GM21390 (cell line): ENCODE results near the gene ETV6.
A peak's percentile ranks its signal among the peaks of the same experiment; 100 is the strongest.

Experiments
- ATAC-seq: cut with Tn5 transposase; IDR thresholded peaks from one replicate; pipeline ENCODE4 v1.9.1; 2021; ENCODE audit not compliant: unreplicated experiment

The ETV6 gene

DNA sequence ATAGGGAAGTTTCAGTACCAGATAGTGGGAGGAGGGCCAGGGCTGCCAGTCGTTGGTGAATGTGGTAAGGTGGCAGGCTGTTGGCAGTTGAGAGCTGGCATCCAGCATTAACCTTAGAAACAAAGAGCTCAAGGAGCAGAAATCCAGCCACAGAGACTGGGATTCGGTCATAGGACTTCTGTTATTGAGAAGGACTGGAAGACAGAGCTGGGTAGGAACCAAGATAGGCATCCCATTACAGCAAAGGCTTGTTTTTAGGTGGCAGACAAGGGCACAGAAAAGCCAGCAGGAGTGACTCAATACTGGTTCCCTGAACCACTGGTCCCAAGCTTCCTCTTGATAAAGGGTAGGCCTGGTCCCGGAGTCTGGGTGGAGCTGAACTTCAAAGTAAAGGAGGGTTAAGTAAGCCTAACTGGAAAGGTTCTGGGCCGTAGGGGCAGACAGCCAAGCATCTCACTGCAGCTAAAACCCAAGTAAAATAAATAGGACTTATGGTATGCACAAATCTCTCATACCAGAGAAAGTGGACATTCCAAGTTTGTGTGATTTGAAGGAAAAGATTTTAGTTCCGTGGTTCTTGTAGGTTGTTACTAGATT, 147.9 kb downstream of the ETV6 start:
- no peak for ATAC-seq

- no peak for ATAC-seq
Observed at GRCh38 chr12:11798006-11798708, 148.7 kb downstream of the ETV6 start.

DNA sequence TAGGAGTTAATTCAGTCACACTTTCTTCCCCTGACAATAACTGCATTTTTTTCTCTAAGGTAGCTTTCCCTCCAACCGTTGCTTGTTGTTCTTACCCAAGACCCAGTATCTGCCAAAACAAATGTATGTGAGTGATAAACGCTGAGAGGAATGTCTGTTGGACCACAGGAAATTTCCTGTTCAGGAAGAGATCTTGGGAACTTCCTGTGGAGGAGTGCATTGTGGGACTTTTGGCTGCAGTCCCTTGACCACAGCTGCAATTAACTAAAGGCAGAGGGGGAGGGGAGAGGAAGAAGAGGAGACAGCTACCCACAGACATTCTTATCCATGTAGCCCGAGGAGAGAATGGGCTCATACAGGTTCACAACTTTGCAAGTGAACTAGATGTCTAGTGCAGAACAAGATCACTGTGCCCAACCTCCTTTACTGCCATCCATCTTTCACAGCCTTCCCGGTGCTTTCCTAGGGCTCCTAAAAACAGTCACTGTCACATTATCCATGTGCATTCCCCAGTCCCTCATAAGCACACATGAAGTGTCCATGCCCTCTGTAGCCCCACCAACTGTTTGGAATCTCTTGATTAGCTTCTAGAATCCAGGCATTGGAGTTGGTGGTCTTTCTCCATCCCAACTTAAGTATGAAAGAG, 149.5 kb downstream of the ETV6 start:
- ATAC-seq, result no peak

- no peak for ATAC-seq
Observed at GRCh38 chr12:11799502-11799873, 150.0 kb downstream of the ETV6 start.

DNA sequence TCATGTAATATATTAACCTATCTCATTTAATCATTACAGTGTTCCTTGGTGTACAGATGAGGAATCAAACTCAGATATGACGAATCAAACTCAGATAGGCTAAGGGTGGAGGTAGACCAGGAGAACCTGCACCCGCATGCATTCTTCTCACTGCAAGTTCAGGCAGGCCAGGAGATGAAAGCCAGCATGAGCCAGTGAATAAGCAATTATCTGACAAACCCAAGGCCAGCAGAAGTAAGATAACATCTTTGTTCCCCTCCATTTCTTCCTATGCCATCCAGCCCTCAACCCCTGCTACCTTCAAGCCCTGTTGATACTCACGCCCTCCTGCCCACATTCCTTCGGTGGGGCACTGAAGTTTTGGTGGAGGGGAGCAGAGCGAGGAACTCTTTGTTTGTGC, 152.2 kb downstream of the ETV6 start:
- no peak for ATAC-seq

DNA sequence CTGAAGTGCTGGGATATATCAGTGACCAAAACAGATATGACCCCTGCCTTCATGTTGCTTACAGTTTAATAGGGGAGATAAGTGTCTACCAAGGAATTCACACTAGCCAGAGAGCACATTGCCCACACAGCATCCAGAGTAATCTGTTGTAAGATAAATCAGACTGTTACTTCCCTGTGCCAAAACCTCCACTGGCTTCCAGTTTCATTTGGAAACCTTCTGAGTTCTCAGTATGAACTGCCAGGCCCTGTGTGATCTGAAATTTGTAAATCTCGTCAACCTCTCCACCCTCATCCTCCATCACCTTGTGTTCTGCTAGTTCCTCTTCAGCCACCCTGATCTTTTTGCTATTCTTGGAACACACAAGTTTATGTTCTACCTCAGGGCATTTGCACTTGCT, 154.7 kb downstream of the ETV6 start:
- no peak for ATAC-seq

GRCh38 chr12:11805043-11805442, 155.6 kb downstream of the ETV6 start:
- no peak for ATAC-seq

GRCh38 chr12:11805680-11806079, 156.2 kb downstream of the ETV6 start:
- ATAC-seq, result no peak

GRCh38 chr12:11807458-11807857, 158.0 kb downstream of the ETV6 start:
- ATAC-seq, result no peak

DNA sequence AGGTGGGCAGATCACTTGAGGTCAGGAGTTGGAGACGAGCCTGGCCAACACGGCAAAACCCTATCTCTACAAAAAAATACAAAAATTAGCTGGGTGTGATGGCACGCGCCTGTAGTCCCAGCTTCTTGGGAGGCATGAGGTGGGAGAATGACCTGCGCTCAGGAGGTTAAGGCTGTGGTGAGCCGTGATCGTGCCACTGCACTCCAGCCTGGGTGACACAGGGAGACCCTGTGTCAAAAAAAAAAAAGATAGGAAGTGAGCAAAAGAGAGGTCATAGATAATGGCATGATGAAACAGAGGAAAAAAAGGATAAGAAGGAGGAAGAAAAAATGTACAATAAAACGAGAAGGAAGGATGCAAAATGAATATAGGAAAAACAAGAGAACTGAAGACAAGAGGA, 159.5 kb downstream of the ETV6 start:
- no peak for ATAC-seq

GRCh38 chr12:11810206-11810545, 160.7 kb downstream of the ETV6 start:
- ATAC-seq, result no peak

DNA sequence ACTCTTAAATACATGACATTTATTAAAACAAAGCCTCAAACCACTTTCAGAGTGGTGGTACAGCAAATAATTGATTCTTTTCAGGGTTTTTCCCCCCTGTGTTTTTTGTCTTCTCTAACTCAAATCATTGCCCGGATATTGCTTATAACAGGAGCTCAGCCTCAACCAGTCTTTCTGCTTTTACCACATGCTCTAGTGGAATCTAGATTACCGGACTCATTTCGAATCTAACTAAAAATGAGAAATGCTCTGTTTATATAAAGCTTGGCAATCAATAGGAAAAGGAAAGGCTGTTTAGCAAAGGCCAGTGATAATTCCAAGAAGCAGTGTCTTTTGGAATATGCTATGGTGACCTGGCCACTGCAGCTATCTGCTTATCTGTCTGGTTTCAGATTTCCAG, 161.5 kb downstream of the ETV6 start:
- no peak for ATAC-seq

DNA sequence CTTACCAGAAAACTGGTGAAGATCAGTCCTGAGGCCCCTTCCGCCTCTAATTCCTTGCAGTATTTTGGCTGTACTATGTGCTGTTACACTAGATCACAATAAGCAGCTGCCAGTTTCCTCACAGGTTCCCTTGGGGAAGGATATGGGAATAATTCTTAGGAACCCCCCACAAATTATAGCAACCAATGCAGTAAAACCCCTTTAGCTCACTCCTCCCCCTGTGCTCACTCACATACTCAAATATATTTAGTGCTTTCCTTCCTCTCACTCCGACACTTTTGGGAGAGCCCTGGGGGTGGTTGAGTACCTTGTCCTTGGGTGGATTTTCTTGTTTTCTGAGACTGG, 162.7 kb downstream of the ETV6 start:
- ATAC-seq, result peak; percentile 19

DNA sequence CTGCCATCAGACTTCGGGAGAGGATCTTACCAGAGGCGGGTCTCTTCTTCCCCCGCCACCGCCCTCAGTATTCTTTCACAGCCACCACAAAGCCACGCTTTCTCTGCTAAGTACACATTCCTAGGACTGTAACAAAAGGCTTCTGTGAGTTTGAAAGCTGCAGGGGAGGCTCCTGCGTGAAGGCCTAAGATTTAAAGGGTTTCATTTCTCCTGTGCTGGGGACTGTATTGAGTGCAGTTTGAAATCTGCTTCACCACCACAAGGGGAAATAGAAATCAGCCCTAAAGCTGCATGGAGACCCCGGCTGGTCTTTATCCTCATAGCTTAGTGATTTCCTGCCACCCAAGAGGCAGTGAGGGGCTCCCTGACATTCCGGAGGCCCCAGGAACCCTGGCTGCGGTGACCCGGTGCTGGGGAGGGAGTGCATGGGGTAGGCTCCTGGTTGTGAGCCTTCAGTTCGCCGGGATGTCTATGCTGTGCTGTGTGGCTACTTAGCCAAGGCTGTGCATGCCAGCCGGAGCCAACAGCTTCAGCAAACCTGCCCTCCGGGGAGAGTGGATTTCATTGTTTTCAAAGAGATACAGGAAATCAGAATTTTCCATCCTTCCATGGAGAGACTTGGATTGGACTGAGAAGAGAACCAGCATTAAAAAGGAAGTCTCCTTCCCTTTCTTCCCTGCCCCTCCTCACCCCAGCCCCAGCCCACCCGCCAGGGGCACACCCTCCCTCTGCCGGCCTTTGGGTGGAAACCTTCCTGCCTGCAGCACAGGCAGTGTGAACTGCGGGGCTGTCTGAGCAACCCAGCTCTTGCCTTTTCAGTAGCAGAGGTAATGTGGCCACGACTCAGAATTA, 163.3 kb downstream of the ETV6 start:
- ATAC-seq, result peak; percentile 72

DNA sequence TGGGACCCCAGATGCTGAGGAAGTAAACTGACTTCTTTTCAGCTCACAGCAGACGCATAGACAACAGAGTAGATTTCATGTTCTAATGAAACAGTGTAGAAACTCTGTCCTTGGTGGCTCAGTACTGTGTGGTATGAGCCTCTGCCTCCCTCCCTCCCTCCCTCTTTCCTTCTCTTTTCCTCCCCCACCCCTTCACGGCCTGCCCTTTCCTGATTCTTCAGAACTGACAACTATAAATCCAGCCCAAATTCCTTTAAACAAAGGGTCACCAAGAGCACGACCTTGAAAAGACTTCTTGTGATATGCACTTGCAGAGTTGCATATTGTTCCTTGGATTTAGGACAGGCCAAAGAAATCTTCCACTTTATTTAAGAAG, 164.0 kb downstream of the ETV6 start:
- ATAC-seq, result peak; percentile 11

GRCh38 chr12:11814374-11814773, 164.9 kb downstream of the ETV6 start:
- ATAC-seq, result no peak

DNA sequence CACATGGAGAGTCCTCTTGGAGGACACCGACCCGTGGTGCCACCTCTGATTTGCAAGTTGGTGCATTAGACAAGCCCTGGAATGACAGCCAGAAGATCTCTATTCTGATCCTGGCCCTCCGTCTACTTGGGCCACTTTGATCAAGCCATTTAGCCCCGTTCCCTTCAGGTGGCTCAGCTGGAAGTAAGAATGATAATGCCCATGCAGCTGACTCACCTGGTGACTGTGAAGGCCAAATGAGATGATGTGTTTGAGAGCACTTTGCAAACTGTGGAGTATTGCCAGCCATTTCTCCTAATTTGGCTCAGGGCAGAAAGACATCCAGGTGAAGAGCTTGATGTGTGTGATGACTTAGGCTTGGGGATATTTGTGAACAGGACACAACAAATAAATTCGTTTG, 165.9 kb downstream of the ETV6 start:
- ATAC-seq, result no peak

DNA sequence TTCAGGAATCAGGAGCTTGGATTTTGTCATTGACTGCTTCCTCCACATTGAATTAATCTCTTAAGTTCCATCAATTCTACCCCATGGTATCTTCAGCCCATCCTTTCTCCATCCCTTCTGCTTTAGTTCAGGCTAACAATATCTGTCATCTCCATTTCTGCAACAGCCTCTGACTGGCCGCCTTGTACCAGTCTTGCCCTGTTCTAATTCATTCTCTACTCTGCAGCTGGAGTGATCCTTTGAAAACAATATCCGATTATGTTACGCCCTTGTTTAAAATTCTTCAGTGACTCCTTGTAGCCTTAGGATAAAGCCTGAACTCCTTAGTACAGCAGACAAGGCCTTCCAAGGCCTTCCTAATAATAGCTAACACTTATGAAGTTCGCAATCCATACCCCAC, 170.2 kb downstream of the ETV6 start:
- no peak for ATAC-seq

- ATAC-seq, result no peak
Observed at GRCh38 chr12:11820476-11820875, 171.0 kb downstream of the ETV6 start.

DNA sequence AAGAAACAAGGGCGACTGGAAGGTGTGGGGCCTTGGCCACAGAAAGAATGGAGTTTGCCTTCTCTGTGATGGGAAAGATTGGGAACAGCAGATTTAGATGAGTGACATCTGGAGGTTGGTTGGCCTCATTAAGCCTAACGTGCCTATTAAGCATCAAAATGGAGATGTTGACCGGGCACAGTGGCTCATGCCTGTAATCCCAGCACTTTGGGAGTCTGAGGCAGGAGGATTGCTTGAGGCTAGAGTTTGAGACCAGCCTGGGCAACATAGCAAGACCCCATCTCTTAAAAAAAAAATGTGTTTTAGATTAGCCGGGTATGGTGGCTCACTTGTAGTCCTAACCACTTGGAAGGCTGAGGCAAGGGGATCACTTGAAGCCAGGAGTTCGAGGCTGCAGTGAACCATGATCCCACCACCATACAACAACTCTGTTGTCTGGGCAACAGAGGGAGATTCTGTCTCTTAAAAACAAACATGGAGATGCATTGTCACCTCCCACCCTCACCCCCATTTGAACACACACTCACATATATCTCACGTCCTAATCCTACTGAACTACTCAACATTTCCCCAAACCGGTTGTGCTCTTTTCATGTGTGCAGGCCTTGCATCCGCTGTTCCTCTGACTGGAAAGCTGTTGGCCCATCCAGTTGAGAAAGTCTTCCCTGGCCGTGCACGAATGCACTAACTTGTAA, 172.1 kb downstream of the ETV6 start:
- ATAC-seq, result no peak

DNA sequence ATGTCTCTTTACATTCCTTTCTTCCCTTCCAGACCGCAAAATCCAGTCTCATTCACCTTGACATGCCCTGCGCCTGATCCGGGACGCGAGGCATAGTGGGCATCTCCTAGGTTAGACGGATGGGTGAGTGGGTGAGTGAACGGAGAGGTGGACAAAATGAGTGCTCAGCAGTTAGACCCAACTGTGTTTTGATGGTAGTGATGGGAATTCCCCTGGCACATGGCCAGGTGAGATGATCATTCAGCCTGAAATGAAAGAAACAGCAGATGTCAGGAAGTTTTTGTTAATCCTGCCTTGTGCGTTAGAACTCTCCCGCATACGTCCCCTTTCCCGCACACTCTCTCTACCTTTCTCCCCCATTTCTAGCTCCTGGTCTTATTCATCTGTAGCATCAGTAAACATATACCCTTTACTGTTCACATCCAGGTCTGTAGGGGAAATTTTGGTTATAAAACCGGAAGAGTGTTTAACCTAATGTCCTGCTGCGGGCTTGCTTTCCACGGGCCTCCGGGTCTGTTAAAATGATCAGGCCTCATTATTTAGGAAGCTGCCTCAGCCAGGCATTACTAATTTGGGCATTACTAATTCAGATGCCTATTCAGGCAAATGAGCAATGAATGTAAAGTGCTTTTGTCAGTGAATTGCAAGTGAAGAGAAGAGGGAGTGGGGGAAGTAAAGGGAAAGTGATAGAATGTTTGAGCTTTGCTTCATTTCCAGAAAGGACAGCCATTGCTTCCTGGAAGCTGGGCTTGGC, 172.8 kb downstream of the ETV6 start:
- no peak for ATAC-seq
